LNCaP clone FGC (cell line): ENCODE measurements around the gene DCTN4.

Experiments used
- DNase-seq: peaks from one replicate; pipeline ENCODE4 v3.0.0-alpha.2; 2011; ENCODE audit warnings: low read depth
- H3K4me3 ChIP-seq: 2 replicates; pipeline ENCODE4 v1.5.1; 2011; ENCODE audit warnings: mild to moderate bottlenecking, low read depth, low read length, control low read depth
- CTCF ChIP-seq: IDR thresholded peaks from 2 replicates; pipeline ENCODE4 v1.5.1; 2012; ENCODE audit warnings: mild to moderate bottlenecking; ENCODE audit not compliant: control insufficient read depth, insufficient read depth; ENCODE audit errors: extremely low read depth

The DCTN4 gene

GRCh38 chr5:150692276-150692675 lies 66.5 kb downstream of the DCTN4 start:
- DNase-seq, result no peak
- no peak overlapping the region for H3K4me3 ChIP-seq
- TF ChIP-seq CTCF, result no peak

- DNase-seq, result no peak
- H3K4me3 ChIP-seq, result no peak overlapping the region
- no peak for TF ChIP-seq CTCF
Measured at GRCh38 chr5:150690760-150691159, 68.1 kb downstream of the DCTN4 start.

- no peak overlapping the region for H3K4me3 ChIP-seq
- TF ChIP-seq CTCF, result no peak
- DNase-seq, result no peak
Measured at GRCh38 chr5:150689120-150689519, 69.7 kb downstream of the DCTN4 start.

- no peak for TF ChIP-seq CTCF
- no peak overlapping the region for H3K4me3 ChIP-seq
- no peak for DNase-seq
Measured at GRCh38 chr5:150676578-150676977, 82.2 kb downstream of the DCTN4 start.

GRCh38 chr5:150675069-150675468 lies 83.7 kb downstream of the DCTN4 start:
- no peak for TF ChIP-seq CTCF
- H3K4me3 ChIP-seq, result no peak overlapping the region
- no peak for DNase-seq

GRCh38 chr5:150674341-150674821 lies 84.4 kb downstream of the DCTN4 start:
- no peak overlapping the region for H3K4me3 ChIP-seq
- no peak for DNase-seq
- TF ChIP-seq CTCF, result no peak

- no peak overlapping the region for H3K4me3 ChIP-seq
- no peak for TF ChIP-seq CTCF
- DNase-seq, result no peak
Measured at GRCh38 chr5:150672884-150673275, 85.9 kb downstream of the DCTN4 start.
